GM23248 (cell line): ENCODE data around the gene PRELID1.

Experiments
- EZH2 ChIP-seq: fragments of 200-600 bp; sonication (generic); IDR thresholded peaks from 2 replicates; pipeline ENCODE4 v1.6.1; 2018; ENCODE audit warnings: antibody characterized with exemption, mild to moderate bottlenecking; ENCODE audit not compliant: insufficient read depth, poor library complexity, severe bottlenecking
- EZH2phosphoT487 ChIP-seq: fragments of 200-600 bp; sonication (generic); IDR thresholded peaks from 2 replicates; pipeline ENCODE4 v1.6.1; 2018; ENCODE audit warnings: antibody characterized with exemption, moderate library complexity, mild to moderate bottlenecking, low read depth; ENCODE audit not compliant: insufficient read depth

DNA sequence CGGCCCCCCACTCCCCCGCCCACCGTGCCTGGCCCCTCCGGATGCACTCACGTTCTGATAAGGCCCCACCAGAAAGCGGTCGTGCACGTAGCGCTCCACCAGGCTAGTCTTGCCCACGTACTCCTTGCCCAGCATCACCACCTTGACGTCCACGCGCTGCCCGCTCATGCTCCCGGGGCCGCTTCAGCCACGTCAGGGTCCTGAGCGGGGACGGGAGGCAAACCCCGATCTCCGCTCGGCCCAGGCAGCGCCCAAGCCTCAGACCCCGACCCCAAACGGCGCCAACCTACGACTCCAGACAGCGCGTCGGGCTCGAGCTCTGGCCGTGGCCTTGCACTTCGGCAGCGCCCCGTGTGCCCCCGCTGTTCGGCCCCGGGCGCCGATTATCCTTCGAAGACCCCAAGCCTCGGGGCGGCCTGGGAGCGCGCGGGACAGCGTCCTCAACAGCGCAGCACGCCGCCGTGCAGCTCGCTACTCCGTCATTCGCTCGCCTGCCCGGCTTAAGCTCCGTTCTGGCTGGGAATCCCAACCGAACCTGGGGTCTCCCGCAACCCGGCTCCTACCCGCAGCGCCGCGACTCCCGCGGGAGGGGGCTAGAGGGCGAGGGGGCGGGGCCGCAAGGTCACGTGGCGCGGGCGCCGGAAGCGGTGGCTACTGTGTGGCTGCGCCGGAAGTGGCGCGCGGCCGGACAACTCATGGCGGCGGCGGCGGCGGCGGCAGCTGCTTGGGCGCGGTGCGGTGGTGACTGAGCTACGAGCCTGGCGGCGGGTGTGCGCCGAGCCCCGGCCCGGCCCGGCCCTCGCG, at the start of gene PRELID1, which contains the start of gene RAB24:
- no peak for TF ChIP-seq EZH2
- no peak for TF ChIP-seq EZH2phosphoT487
